GM12892 (cell line): ENCODE measurements around the gene KHK.

ENCODE experiments used
- DNase-seq: peaks from one replicate; pipeline ENCODE4 v3.0.0; 2011; ENCODE audit not compliant: insufficient read length
- FAIRE-seq: peaks from 2 replicates; lab custom pipeline; 2011; peaks lifted over from hg19 to GRCh38; lab: Jason Lieb, UNC
- POLR2A ChIP-seq: IDR thresholded peaks from 2 replicates; pipeline ENCODE4 v1.6.1; 2011; ENCODE audit warnings: low read depth, low read length, control low read depth
- POLR2AphosphoS5 ChIP-seq: IDR thresholded peaks from 2 replicates; pipeline ENCODE4 v1.6.1; 2011; ENCODE audit warnings: low read depth, low read length, control low read depth
- TAF1 ChIP-seq: IDR thresholded peaks from 2 replicates; pipeline ENCODE4 v1.6.1; 2011; ENCODE audit warnings: low read depth, mild to moderate bottlenecking, control low read depth, low read length, borderline replicate concordance

Gene KHK

DNA sequence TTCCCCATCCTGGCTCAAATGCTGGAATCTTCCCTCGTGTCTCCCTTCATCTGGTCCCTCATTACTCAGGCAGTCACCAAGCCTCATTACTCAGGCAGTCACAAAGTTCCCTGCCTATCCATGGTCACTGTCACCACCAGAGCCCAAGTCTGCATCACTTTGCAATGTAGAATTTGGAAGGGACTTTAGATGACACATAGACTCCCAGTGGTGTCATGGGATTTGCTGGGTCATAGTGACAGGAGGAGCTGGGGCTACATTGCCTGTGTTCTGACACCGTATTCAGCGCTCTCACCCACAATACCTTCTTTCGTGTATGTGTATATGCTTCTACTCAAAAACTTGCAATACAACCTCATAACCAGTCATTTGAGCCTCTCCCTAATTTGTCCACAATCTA is 10.2 kb upstream of the KHK start:
- FAIRE-seq (no peak), DNase-seq (no peak)
- TF ChIP-seq POLR2A (no peak), POLR2AphosphoS5 (no peak), TAF1 (no peak)

DNA sequence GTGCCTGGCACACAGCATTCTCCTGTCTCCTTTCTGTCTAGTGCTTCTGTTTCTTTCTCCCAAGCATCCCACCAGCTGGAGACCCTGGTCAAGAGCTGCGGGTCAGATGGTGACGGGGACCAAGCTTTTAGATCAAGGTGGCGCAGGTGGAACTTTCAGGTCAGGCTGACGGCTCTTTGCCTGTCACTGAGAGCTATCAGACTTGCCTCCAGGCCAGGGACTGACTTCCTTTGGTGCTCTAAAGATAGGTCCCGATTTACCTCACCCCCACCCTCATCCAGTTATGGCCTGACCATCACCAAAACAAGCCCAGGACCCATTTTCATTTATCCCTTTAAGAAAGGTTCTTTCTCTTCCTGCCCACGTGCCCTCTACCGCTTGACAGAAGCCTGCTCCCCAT is 9.3 kb upstream of the KHK start:
- no peak for FAIRE-seq

DNA sequence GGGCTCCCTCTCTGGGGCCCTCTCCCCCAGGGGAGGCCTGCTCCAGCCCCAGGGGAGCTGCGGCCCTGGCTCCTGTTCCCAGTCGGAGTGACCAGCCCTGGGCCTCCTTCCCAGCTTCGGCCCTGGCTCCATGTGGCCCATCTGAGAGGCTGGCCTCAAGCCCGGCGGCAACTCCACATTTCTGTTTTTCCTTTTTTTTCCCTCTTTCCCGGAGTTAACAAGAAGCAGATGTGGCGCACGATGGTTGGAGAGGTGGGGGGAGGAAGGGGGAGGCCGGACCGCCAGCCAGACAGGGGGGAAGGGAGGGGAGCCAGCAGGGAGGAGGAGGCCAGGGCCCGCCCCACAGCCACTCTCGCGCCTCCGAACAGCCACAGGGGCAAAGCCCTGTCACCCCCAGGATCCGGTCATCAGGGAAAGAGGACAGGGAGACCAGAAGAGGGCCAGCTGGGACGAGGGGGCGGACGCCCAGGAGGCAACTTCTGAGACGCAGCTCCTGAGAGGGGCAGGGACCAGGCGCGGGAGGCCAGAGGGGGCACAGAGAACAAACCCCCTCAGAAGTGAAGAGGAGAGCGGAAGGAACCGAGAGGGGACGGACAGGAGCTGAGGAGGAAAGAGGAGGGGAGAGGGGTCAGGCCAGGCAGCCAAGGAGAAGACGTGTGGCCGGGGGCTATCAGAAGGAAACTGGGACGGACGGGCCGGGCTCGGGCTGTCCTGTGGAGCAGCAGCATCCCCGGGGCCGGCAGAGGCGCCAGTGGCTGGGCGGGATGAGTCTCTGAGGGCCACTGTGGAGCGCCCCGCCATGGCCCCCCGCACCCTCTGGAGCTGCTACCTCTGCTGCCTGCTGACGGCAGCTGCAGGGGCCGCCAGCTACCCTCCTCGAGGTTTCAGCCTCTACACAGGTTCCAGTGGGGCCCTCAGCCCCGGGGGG is 8.0 kb upstream of the KHK start, which contains the start of gene EMILIN1:
TSS of gene EMILIN1 (plus strand) at position 349 of the 928 bp plus-strand sequence. CDS start at position 800, 451 bp downstream.
- DNase-seq (no peak), FAIRE-seq (no peak)
- no peak for TF ChIP-seq POLR2AphosphoS5
- no peak for TF ChIP-seq TAF1
- TF ChIP-seq POLR2A, result no peak

More for the DNA sequence above, 9.3 kb upstream of the KHK start:
- TF ChIP-seq POLR2A, result no peak
- TF ChIP-seq POLR2AphosphoS5, result no peak
- TF ChIP-seq TAF1, result no peak
- DNase-seq, result no peak

DNA sequence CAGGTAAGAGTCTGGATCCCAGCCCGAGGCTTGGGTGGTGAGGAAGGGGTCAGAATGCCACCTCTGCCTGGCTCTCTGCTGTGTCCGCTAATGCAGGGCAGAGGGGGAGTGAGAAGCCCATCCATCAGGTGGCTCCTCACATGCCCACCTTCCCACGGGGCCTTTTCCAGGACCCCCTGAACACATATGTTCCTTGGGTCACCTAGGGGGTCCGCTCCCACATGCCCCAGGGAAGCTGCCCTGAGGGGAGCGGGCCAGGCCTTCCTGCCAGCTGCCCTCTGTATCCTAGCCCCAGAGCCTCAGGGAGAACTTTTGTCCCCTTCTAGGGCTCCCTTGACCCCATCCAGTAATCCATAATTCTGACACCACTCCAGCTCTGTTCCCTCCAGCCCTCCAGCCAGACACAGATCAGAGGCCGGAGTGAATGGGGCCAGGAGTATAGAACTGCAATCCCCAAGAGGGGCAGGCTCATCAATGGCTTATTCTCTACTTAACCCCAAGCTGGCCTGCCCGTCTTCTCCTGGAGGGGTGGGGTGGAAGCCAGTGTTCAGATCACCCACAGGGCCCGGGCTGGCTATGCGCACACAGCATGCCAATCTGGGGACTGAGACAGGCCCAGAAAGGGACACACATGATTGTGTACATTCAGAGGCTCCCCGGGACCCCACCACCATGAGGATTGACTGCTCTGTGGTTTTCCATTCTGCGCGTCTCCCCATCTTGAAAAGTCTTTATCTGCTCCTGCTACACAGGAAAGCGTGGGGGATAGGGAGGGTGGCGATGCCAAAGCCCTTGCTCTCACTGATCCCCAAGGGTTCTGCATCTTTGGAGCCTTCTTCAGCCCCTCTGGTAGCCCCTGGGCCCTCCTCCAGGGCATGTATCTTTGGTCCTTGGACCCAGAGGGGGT is 7.1 kb upstream of the KHK start:
- FAIRE-seq (no peak), DNase-seq (no peak)
- no peak for TF ChIP-seq POLR2AphosphoS5
- TF ChIP-seq POLR2A, result no peak
- no peak for TF ChIP-seq TAF1

- DNase-seq (no peak), FAIRE-seq (no peak)
- TF ChIP-seq POLR2AphosphoS5, result no peak
- no peak for TF ChIP-seq TAF1
- no peak for TF ChIP-seq POLR2A
Observed at GRCh38 chr2:27080140-27080469, 6.5 kb upstream of the KHK start.

DNA sequence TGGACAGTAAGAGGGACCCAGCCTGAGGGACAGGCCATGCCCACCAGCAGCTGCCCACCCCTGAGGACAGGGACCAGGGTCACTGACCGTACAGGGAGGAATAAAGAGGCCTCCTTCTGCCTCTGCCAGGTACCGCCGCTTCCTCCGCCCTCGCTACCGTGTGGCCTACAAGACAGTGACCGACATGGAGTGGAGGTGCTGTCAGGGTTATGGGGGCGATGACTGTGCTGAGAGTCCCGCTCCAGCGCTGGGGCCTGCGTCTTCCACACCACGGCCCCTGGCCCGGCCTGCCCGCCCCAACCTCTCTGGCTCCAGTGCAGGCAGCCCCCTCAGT is 6.0 kb upstream of the KHK start:
- FAIRE-seq (no peak), DNase-seq (no peak)
- TF ChIP-seq POLR2AphosphoS5, result no peak
- TF ChIP-seq TAF1, result no peak
- TF ChIP-seq POLR2A, result no peak

DNA sequence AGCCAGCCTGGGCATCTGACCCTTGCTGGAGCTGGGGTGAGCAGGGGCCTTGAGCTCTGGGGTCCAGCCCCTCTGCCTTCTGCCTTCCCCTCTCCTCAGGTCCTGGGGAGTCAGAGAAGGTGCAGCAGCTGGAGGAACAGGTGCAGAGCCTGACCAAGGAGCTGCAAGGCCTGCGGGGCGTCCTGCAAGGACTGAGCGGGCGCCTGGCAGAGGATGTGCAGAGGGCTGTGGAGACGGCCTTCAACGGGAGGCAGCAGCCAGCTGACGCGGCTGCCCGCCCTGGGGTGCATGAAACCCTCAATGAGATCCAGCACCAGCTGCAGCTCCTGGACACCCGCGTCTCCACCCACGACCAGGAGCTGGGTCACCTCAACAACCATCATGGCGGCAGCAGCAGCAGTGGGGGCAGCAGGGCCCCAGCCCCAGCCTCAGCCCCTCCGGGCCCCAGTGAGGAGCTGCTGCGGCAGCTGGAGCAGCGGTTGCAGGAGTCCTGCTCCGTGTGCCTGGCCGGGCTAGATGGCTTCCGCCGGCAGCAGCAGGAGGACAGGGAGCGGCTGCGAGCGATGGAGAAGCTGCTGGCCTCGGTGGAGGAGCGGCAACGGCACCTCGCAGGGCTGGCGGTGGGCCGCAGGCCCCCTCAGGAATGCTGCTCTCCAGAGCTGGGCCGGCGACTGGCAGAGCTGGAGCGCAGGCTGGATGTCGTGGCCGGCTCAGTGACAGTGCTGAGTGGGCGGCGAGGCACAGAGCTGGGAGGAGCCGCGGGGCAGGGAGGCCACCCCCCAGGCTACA is 4.4 kb upstream of the KHK start:
- no peak for TF ChIP-seq POLR2AphosphoS5
- TF ChIP-seq POLR2A, result no peak
- no peak for TF ChIP-seq TAF1

GRCh38 chr2:27082773-27083409 is 3.7 kb upstream of the KHK start:
- no peak for TF ChIP-seq POLR2AphosphoS5
- no peak for TF ChIP-seq TAF1
- TF ChIP-seq POLR2A, result no peak
- FAIRE-seq (no peak), DNase-seq (no peak)

More for the DNA sequence above, 4.4 kb upstream of the KHK start:
- DNase-seq, result no peak
- no peak for FAIRE-seq

GRCh38 chr2:27083410-27084296 is 2.9 kb upstream of the KHK start:
- DNase-seq (no peak), FAIRE-seq (no peak)
- TF ChIP-seq POLR2AphosphoS5 (no peak), TAF1 (no peak), POLR2A (no peak)

DNA sequence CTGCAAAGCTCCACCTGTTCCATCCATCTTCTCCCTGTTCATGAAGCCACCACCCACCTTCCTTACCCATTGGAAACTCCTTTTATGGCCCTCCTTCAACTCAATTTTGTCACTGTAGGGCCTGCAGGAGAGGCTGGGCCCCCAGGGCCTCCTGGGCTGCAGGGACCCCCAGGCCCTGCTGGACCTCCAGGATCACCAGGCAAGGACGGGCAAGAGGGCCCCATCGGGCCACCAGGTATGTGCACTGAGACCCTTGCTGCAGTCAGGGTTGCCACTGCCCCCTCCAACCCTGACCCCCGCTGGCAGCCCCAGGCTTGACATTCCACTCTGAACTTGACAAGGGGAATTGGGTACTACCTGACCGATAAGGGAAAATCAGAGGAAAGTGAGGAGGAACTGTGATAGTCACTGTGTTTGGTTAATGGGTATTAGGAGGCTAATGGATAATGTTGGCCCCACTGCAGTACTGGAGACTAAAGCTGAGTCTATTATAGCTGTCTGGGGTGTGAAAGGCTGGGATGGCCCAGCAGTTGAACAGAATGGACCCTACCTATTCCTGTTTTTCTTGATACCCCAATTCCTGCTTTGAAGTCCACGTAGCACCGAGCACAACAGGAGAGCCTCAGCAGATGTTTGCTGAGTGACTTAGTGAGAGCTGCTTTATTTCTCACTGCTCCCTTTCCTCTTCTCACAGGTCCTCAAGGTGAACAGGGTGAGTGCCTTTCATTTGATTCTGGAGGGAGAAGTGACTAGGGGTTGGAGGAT is 2.1 kb upstream of the KHK start:
- DNase-seq (no peak), FAIRE-seq (no peak)
- TF ChIP-seq POLR2AphosphoS5 (no peak), TAF1 (no peak), POLR2A (no peak)
